Cardiac muscle cell (in vitro differentiated cells and primary cell): ENCODE results near the gene ZNF407. TPM values are rescaled to one million over a fixed set of nuclear protein-coding genes. Genes with fewer than 3 reads are reported as not detected.

Experiments used
- DNase-seq, 2 donors: peaks; one replicate each; pipeline versions ENCODE4 v3.0.0 to v3.0.0-alpha.2; 2010 to 2017; ENCODE audit warnings: low read depth in 1 of 2, low spot score in 1 of 2
- H3K27ac ChIP-seq: fragments of 200-600 bp; sonication (generic); 2 replicates; pipeline ENCODE4 v1.5.1; 2016
- H3K27me3 ChIP-seq: fragments of 200-600 bp; sonication (generic); 2 replicates; pipeline ENCODE4 v1.6.0; 2016; ENCODE audit warnings: control low read depth
- H3K36me3 ChIP-seq: fragments of 200-600 bp; sonication (generic); 2 replicates; pipeline ENCODE4 v1.5.1; 2016; ENCODE audit warnings: control low read depth
- H3K4me1 ChIP-seq: fragments of 200-600 bp; sonication (generic); 2 replicates; pipeline ENCODE4 v1.8.1; 2017; ENCODE audit warnings: low read depth, mild to moderate bottlenecking, mixed run types
- H3K4me3 ChIP-seq: fragments of 200-600 bp; sonication (generic); 2 replicates; pipeline ENCODE4 v1.5.1; 2016; ENCODE audit warnings: mild to moderate bottlenecking
- H3K9me3 ChIP-seq: fragments of 200-600 bp; sonication (generic); 2 replicates; pipeline ENCODE4 v1.5.1; 2017; ENCODE audit warnings: low read depth, mild to moderate bottlenecking, control low read depth
- polyA plus RNA-seq: library from polyadenylated mRNA; unstranded; fragments of >200 nt; fragmentation: Nextera tagmentation; extraction: Ambion mirVana; gene quantifications from 2 replicates; pipeline ENCODE4 v1.2.1, GENCODE V29; 2016
- total RNA-seq: library from RNA; depleted of rRNA; stranded (reverse); fragments of >200 nt; gene quantifications from 2 replicates; pipeline ENCODE4 v1.2.3, GENCODE V29; 2016
- TF ChIP-seq, protein P1 (sequence below): IDR thresholded peaks from 2 replicates; pipeline ENCODE4 v1.5.1; 2012; ENCODE audit warnings: low read depth, mild to moderate bottlenecking, low read length

ZNF407 gene
- total and polyA plus RNA-seq, 2 experiments from 2014 or later = 4.6 to 8.0 TPM

DNA sequence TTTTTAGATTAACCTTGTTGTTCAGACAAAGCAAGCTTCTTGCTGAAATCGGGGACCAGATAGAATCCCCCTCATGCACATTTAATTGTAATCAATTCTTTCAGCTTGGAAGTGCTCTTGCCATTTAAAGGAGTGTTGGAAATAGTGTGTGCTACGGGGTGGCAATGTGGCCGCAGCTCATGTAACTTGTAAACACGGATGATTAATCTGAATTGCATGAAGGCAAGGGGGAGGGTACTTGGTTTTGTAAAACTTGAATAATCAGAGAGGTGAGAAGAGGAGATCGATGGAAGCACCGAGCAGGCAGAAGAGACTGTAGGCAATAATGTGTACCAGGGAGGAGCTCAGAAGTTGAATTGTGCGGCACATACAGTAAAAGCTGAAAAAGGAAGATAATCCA, 337.8 kb downstream of the ZNF407 start:
- no peaks in the 10 kb centered on the region for H3K27me3 ChIP-seq
- no peak overlapping the region for H3K4me3 ChIP-seq
- H3K36me3 ChIP-seq = no peaks in the 10 kb centered on the region
- no peak overlapping the region for H3K27ac ChIP-seq
- no peaks in the 10 kb centered on the region for H3K4me1 ChIP-seq
- TF ChIP-seq, protein P1, sequence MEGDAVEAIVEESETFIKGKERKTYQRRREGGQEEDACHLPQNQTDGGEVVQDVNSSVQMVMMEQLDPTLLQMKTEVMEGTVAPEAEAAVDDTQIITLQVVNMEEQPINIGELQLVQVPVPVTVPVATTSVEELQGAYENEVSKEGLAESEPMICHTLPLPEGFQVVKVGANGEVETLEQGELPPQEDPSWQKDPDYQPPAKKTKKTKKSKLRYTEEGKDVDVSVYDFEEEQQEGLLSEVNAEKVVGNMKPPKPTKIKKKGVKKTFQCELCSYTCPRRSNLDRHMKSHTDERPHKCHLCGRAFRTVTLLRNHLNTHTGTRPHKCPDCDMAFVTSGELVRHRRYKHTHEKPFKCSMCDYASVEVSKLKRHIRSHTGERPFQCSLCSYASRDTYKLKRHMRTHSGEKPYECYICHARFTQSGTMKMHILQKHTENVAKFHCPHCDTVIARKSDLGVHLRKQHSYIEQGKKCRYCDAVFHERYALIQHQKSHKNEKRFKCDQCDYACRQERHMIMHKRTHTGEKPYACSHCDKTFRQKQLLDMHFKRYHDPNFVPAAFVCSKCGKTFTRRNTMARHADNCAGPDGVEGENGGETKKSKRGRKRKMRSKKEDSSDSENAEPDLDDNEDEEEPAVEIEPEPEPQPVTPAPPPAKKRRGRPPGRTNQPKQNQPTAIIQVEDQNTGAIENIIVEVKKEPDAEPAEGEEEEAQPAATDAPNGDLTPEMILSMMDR = no peak
- DNase-seq = no peak
- H3K9me3 ChIP-seq = no peaks in the 10 kb centered on the region

DNA sequence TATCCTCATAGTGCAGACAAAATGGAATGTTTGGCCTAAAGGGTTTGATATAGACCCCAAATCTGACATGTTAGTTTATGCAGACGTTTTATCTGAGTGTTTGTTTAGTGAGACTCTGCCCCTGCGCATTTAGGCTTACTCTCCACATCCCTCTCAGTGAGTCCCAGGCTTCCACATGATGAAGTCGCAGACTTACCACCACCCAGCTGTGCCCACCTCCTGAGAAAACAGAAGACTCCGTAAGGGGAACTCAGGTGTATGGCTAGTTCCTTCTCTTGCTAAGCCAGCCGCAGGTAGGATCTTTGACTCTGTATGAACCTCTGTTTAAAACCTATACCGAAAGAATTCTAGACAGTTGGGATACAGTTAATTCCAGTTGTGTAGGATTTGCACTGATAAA, 338.7 kb downstream of the ZNF407 start:
- TF ChIP-seq, protein P1 = no peak
- H3K27ac ChIP-seq = no peak overlapping the region
- no peak for DNase-seq
- H3K27me3 ChIP-seq = no peaks in the 10 kb centered on the region
- H3K4me1 ChIP-seq = no peaks in the 10 kb centered on the region
- H3K9me3 ChIP-seq = no peaks in the 10 kb centered on the region
- H3K36me3 ChIP-seq = no peaks in the 10 kb centered on the region
- H3K4me3 ChIP-seq = no peak overlapping the region

DNA sequence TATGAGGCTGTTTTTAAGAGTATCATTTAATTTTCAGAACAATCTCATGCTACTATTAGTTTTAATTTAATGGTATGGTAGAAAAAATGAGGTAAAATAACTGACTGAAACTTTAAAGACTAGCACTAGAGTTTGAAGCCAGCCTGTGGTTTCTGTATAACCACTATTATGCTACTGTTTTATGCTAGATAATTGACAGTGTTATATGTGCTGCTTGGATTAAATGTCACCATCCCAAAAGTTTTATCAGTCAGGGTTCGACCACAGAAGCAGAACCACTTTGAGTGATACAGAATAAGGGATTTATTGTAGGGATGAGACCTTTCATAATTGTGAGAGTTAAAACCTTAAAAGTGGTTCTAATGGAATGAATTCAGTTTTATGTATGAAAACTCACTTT, 339.6 kb downstream of the ZNF407 start:
- Histone ChIP-seq H3K9me3 (no peaks in the 10 kb centered on the region), H3K4me3 (no peak overlapping the region), H3K36me3 (no peaks in the 10 kb centered on the region), H3K27me3 (no peaks in the 10 kb centered on the region), H3K4me1 (no peaks in the 10 kb centered on the region), H3K27ac (no peak overlapping the region)
- no peak for DNase-seq
- TF ChIP-seq, protein P1 = no peak

DNA sequence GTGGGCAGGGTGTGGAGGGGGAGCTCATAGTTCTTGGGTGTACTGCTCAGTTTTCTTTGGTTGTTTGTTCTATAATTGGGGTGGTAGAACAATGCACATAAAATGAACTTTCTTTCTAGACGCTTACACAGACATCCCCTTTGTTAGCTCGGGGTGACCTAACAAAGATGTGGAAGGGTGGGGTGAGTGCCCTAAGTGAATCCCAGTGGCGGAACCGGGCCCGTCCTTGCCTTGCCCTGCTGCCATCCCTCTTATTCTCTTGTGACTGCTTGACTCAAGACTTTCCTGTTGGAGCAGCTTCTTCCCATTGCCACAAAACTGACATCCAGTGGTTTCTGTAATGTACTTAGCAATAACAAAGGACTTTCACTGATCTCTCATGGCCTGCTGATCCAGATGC, 343.2 kb downstream of the ZNF407 start:
- no peak overlapping the region for H3K27ac ChIP-seq
- no peaks in the 10 kb centered on the region for H3K27me3 ChIP-seq
- no peaks in the 10 kb centered on the region for H3K36me3 ChIP-seq
- H3K4me3 ChIP-seq = no peak overlapping the region
- no peaks in the 10 kb centered on the region for H3K4me1 ChIP-seq
- TF ChIP-seq, protein P1 = no peak
- no peaks in the 10 kb centered on the region for H3K9me3 ChIP-seq
- DNase-seq = no peak

DNA sequence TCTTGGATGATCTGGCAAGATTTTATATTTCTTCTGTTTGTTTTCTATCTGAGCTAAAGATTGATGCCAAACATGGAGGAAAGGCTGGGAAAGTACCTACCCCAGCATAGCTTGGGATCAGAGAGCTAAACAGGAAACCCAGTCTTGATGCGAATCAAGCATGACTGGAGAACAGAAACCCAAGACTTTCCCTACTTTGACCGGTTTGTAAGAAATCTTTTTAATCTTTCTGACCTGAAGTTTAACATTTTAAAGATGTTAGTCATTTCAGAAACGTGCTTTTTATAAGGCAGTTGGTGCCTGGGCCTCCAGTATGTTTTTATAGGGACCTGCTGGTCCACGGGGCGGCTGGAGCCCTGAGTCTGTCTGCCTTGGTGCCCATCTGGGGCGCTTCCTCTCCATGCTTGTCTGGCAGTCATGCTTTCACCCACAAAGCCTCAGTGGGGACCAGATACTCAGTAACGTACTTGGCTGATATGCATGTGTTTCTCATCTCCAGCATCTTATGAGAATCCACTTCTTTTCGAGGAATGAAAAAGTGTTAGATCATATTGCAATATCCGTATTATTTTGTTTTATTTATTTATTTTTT, 344.7 kb downstream of the ZNF407 start:
- Histone ChIP-seq H3K4me3 (no peak overlapping the region), H3K36me3 (no peaks in the 10 kb centered on the region), H3K27ac (no peak overlapping the region), H3K4me1 (no peaks in the 10 kb centered on the region), H3K27me3 (no peaks in the 10 kb centered on the region), H3K9me3 (no peaks in the 10 kb centered on the region)
- DNase-seq = no peak
- TF ChIP-seq, protein P1 = no peak

DNA sequence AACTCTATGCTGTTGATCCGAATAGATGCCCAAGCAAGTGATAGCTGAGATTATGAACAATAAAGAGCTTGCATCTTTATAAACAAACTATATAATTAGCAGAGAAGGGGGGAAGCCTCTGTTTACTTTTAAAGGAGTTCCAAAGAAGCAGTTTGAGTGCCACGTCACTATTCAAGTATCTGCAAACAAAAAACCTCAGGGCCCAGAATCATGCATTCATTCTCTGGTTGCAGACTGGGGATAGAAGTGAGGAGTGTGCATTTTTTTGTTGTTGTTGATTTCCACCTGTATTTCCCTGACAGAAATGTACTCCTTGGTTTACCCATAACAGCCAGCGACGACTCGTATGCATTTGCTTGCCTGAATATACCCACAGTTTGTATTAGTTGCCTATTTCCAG, 347.0 kb downstream of the ZNF407 start:
- H3K4me3 ChIP-seq = no peak overlapping the region
- DNase-seq = no peak
- no peaks in the 10 kb centered on the region for H3K36me3 ChIP-seq
- no peaks in the 10 kb centered on the region for H3K9me3 ChIP-seq
- peaks cover 5% of the 10 kb centered on the region for H3K4me1 ChIP-seq
- no peak overlapping the region for H3K27ac ChIP-seq
- TF ChIP-seq, protein P1 = no peak
- H3K27me3 ChIP-seq = no peaks in the 10 kb centered on the region
